Endothelial cell of umbilical vein (primary cell): ENCODE data around the gene MAPK11. TPM values are rescaled to one million over a fixed set of nuclear protein-coding genes. Genes with fewer than 3 reads are reported as not detected.

Experiments
- BruUV-seq: library from RNA; stranded (reverse); fragments of 400-500 nt; replicated peaks from 2 replicates; lab custom pipeline; 2021; lab: Mats Ljungman, UMichigan
- CTCF ChIA-PET: fragments of 300-600, 350-600 bp; sonication (Branson Sonifier 250); formaldehyde crosslinking; loops from one replicate; lab custom pipeline; 2021; ENCODE audit warnings: antibody characterized with exemption, inconsistent platforms; lab: Charles Lee
- POLR2A ChIA-PET: fragments of 300-600, 350-600 bp; sonication (Branson Sonifier 250); formaldehyde crosslinking; loops from one replicate; lab custom pipeline; 2021; ENCODE audit warnings: antibody characterized with exemption, inconsistent platforms; lab: Charles Lee
- DNase-seq: peaks from one replicate; pipeline ENCODE4 v3.0.0-alpha.2; 2011; ENCODE audit warnings: low read depth, low spot score
- FAIRE-seq: peaks from 2 replicates; lab custom pipeline; 2011; peaks lifted over from hg19 to GRCh38; lab: Jason Lieb, UNC
- H2AFZ ChIP-seq: 2 replicates; pipeline ENCODE4 v1.6.0; 2012; ENCODE audit warnings: low read depth, low read length, control low read depth, inconsistent platforms
- H3K27ac ChIP-seq: 2 replicates; pipeline ENCODE4 v1.5.1; 2011; ENCODE audit warnings: low read depth, mild to moderate bottlenecking, control low read depth, low read length, moderate library complexity; ENCODE audit not compliant: insufficient read depth
- H3K27me3 ChIP-seq, 2 experiments: 2 replicates each; pipeline versions ENCODE4 v1.6.0 to v1.6.1; 2011; ENCODE audit warnings: low read length in 2 of 2, mixed read lengths in 1 of 2; ENCODE audit not compliant: control insufficient read depth in 2 of 2, insufficient read depth in 2 of 2
- H3K36me3 ChIP-seq, 2 experiments: 2 replicates in 1 of 2; 3 replicates in 1 of 2; pipeline ENCODE4 v1.5.1; 2011; ENCODE audit warnings: low read length in 2 of 2, mild to moderate bottlenecking in 1 of 2, moderate library complexity in 1 of 2; ENCODE audit not compliant: control insufficient read depth in 2 of 2, insufficient read depth in 2 of 2; ENCODE audit errors: extremely low read depth in 1 of 2
- H3K4me1 ChIP-seq: 3 replicates; pipeline ENCODE4 v1.5.1; 2011; ENCODE audit warnings: mild to moderate bottlenecking, low read length; ENCODE audit not compliant: control insufficient read depth, insufficient read depth; ENCODE audit errors: extremely low read depth
- H3K4me2 ChIP-seq: 2 replicates; pipeline ENCODE4 v1.6.1; 2011; ENCODE audit warnings: low read length, control low read depth, mixed read lengths; ENCODE audit not compliant: insufficient read depth
- H3K4me3 ChIP-seq, 3 experiments: fragments of 200-600 bp in 1 of 3; sonication (generic), shearing (Covaris generic) in 1 of 3; replicated peaks in 1 of 3; 2 replicates each; pipeline ENCODE4 v1.5.1; 2011 to 2016; ENCODE audit warnings: control low read depth in 3 of 3, low read length in 3 of 3, mild to moderate bottlenecking in 2 of 3, inconsistent platforms in 1 of 3, low read depth in 1 of 3, moderate library complexity in 1 of 3; ENCODE audit not compliant: insufficient read depth in 1 of 3
- H3K79me2 ChIP-seq: 2 replicates; pipeline ENCODE4 v1.6.0; 2012; ENCODE audit warnings: low read length, inconsistent platforms; ENCODE audit not compliant: control insufficient read depth, insufficient read depth
- H3K9ac ChIP-seq: replicated peaks from 2 replicates; pipeline ENCODE3; 2011; ENCODE audit warnings: low read length, control low read depth; ENCODE audit not compliant: insufficient read depth; ENCODE audit errors: extremely low read depth
- H3K9me1 ChIP-seq: replicated peaks from 3 replicates; pipeline ENCODE4 v1.6.0; 2011; ENCODE audit warnings: mild to moderate bottlenecking, low read length; ENCODE audit not compliant: control insufficient read depth, insufficient read depth; ENCODE audit errors: extremely low read depth
- H3K9me3 ChIP-seq: replicated peaks from 2 replicates; pipeline ENCODE4 v1.5.1; 2012; ENCODE audit warnings: low read length, inconsistent platforms; ENCODE audit not compliant: control insufficient read depth, insufficient read depth
- H4K20me1 ChIP-seq: replicated peaks from 2 replicates; pipeline ENCODE3; 2011; ENCODE audit warnings: mild to moderate bottlenecking, low read length; ENCODE audit not compliant: control insufficient read depth, insufficient read depth; ENCODE audit errors: extremely low read depth
- EZH2 ChIP-seq: IDR thresholded peaks from 2 replicates; pipeline ENCODE4 v1.6.1; 2012; ENCODE audit warnings: borderline replicate concordance, low read depth, mild to moderate bottlenecking, moderate library complexity, low read length, inconsistent platforms; ENCODE audit not compliant: severe bottlenecking
- FOS ChIP-seq: IDR thresholded peaks from 2 replicates; pipeline ENCODE4 v1.6.1; 2011; ENCODE audit warnings: mild to moderate bottlenecking, low read length, moderate library complexity, borderline replicate concordance; ENCODE audit not compliant: insufficient read depth
- GATA2 ChIP-seq: IDR thresholded peaks from 2 replicates; pipeline ENCODE4 v1.7.0; 2011; ENCODE audit warnings: low read depth, mild to moderate bottlenecking, moderate library complexity, mixed read lengths, low read length; ENCODE audit not compliant: insufficient read length, insufficient read depth
- JUN ChIP-seq: IDR thresholded peaks from 2 replicates; pipeline ENCODE4 v1.6.1; 2011; ENCODE audit warnings: borderline replicate concordance, low read depth; ENCODE audit not compliant: insufficient read length, insufficient read depth
- MYC ChIP-seq: IDR thresholded peaks from one replicate; pipeline ENCODE4 v1.6.1; 2011; ENCODE audit warnings: mild to moderate bottlenecking, low read depth, low read length
- POLR2A ChIP-seq: IDR thresholded peaks from 2 replicates; pipeline ENCODE4 v1.6.1; 2012; ENCODE audit warnings: low read depth, mild to moderate bottlenecking, control low read depth, low read length
- POLR2AphosphoS5 ChIP-seq: IDR thresholded peaks from 2 replicates; pipeline ENCODE4 v1.6.1; 2012; ENCODE audit warnings: low read depth, mild to moderate bottlenecking, control low read depth, low read length, moderate library complexity; ENCODE audit not compliant: insufficient read depth
- dilution Hi-C: fragments of 300-500 bp; cut with MboI; formaldehyde crosslinking; loops from one replicate; pipeline ENCODE4 v1.15.0; 2019; ENCODE audit warnings: low sequenced_read_pairs; ENCODE audit not compliant: extremely low pct_ligation_motif_present
- intact Hi-C: fragments of 100-400 bp; cut with micrococcal nuclease; formaldehyde crosslinking; loops from one replicate; pipeline ENCODE4 v1.10.0; 2022
- polyA plus RNA-seq, 4 experiments: library from polyadenylated mRNA; depleted of rRNA in 3 of 4; stranded (reverse) in 3 of 4; unstranded in 1 of 4; fragments of >200 nt; gene quantifications; 2 replicates each; pipeline versions ENCODE4 v1.2.1 to v1.2.3, GENCODE V29; 2011 to 2012; ENCODE audit warnings: missing spikeins in 1 of 4
- total RNA-seq: library from RNA; stranded (reverse); gene quantifications from 2 replicates; pipeline ENCODE4 v1.2.3, GENCODE V29; 2021
- TF ChIP-seq, protein P1 (sequence below): IDR thresholded peaks from 2 replicates; pipeline ENCODE4 v1.6.1; 2011; ENCODE audit not compliant: insufficient read depth, insufficient read length
- TF ChIP-seq, protein P2 (sequence below), 2 donors: IDR thresholded peaks; 1 replicate in 1 of 2; 2 replicates in 1 of 2; pipeline ENCODE4 v1.5.1; 2011; ENCODE audit warnings: low read length in 2 of 2, mild to moderate bottlenecking in 2 of 2, moderate library complexity in 2 of 2, control low read depth in 1 of 2, inconsistent platforms in 1 of 2, low read depth in 1 of 2; ENCODE audit not compliant: insufficient read depth in 1 of 2; ENCODE audit errors: extremely low read depth in 1 of 2

Gene MAPK11
- total and polyA plus RNA-seq, 2 donors (not counting 3 experiments of a cell fraction or from before 2014, with no cell fraction given): 22.8 to 26.3 TPM

- no peak for TF ChIP-seq POLR2AphosphoS5
- no peak for TF ChIP-seq POLR2A
- no peak for TF ChIP-seq FOS
- TF ChIP-seq, protein P1, sequence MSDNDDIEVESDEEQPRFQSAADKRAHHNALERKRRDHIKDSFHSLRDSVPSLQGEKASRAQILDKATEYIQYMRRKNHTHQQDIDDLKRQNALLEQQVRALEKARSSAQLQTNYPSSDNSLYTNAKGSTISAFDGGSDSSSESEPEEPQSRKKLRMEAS: no peak
- TF ChIP-seq EZH2: no peak
- no peak for TF ChIP-seq GATA2
- TF ChIP-seq, protein P2, sequence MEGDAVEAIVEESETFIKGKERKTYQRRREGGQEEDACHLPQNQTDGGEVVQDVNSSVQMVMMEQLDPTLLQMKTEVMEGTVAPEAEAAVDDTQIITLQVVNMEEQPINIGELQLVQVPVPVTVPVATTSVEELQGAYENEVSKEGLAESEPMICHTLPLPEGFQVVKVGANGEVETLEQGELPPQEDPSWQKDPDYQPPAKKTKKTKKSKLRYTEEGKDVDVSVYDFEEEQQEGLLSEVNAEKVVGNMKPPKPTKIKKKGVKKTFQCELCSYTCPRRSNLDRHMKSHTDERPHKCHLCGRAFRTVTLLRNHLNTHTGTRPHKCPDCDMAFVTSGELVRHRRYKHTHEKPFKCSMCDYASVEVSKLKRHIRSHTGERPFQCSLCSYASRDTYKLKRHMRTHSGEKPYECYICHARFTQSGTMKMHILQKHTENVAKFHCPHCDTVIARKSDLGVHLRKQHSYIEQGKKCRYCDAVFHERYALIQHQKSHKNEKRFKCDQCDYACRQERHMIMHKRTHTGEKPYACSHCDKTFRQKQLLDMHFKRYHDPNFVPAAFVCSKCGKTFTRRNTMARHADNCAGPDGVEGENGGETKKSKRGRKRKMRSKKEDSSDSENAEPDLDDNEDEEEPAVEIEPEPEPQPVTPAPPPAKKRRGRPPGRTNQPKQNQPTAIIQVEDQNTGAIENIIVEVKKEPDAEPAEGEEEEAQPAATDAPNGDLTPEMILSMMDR (IDR thresholded peaks at IDR 0.05; ENCODE audit: extremely low read depth in 1 of 2, insufficient read depth in 1 of 2, low read depth in 1 of 2, low read length in 2 of 2): no peak
- TF ChIP-seq JUN: no peak
- TF ChIP-seq MYC: no peak
- Histone ChIP-seq H3K79me2 (peaks cover 31% of the 10 kb centered on the region), H3K36me3 (peaks cover 25 to 79% of the 10 kb centered on the region in 2 experiments), H3K9me3 (no peaks in the 10 kb centered on the region), H2AFZ (no peak overlapping the region), H3K4me3 (no peak overlapping the region), H3K4me2 (no peak overlapping the region), H3K4me1 (peaks cover 2% of the 10 kb centered on the region), H3K9me1 (no peaks in the 10 kb centered on the region), H3K27ac (no peak overlapping the region), H4K20me1 (no peaks in the 10 kb centered on the region), H3K9ac (no peak overlapping the region), H3K27me3 (no peaks in the 10 kb centered on the region)
- intact Hi-C loops (no loop called here), dilution Hi-C loops (no loop called here)
- POLR2A ChIA-PET: no interaction called here
- DNase-seq (no peak), FAIRE-seq (no peak)
- BruUV-seq: no TSS peak
- CTCF ChIA-PET: no interaction called here
Observed at GRCh38 chr22:50286701-50287318, 16.6 kb upstream of the MAPK11 start.
